Renal cortical epithelial cell (primary cell): ENCODE measurements around the gene RAPSN. TPM values are rescaled to one million over a fixed set of nuclear protein-coding genes. Genes with fewer than 3 reads are reported as not detected.

Experiments
- DNase-seq: peaks from one replicate; pipeline ENCODE4 v3.0.0-alpha.2; 2011; ENCODE audit warnings: low read depth
- total RNA-seq: library from RNA; depleted of rRNA; stranded (reverse); fragments of >200 nt; gene quantifications from 2 replicates; pipeline ENCODE4 v1.2.3, GENCODE V29; 2014

RAPSN gene
- total RNA-seq, 1 donor from 2014 or later, result 0.10 TPM

- DNase-seq, result no peak
Measured at GRCh38 chr11:47390422-47390760, 58.5 kb downstream of the RAPSN start.

GRCh38 chr11:47389577-47390421, 59.1 kb downstream of the RAPSN start:
- DNase-seq, result no peak

GRCh38 chr11:47388697-47389576, 60.0 kb downstream of the RAPSN start:
- no peak for DNase-seq

- no peak for DNase-seq
Measured at GRCh38 chr11:47387944-47388696, 60.8 kb downstream of the RAPSN start.

Other genes with a start within 250 kb of the RAPSN start
- 23.6 and 25.1 TPM in 2 replicates for gene DDB2, start 234.2 kb downstream of the RAPSN start, total RNA-seq
- 38.0 and 40.5 TPM in 2 replicates for gene ACP2, start 200.3 kb downstream of the RAPSN start, total RNA-seq
- 14.2 and 17.3 TPM in 2 replicates for gene NR1H3, start 191.1 kb downstream of the RAPSN start, total RNA-seq
- 7.1 and 23.8 TPM in 2 replicates for gene MADD, start 179.0 kb downstream of the RAPSN start, total RNA-seq
- gene MYBPC3, start 96.4 kb downstream of the RAPSN start, total RNA-seq, result not detected in 2 replicates
- not detected in 2 replicates for gene SPI1, start 70.6 kb downstream of the RAPSN start, total RNA-seq
- 51.9 and 140 TPM in 2 replicates for gene SLC39A13, start 40.5 kb downstream of the RAPSN start, total RNA-seq
- gene PSMC3, start 22.7 kb downstream of the RAPSN start, total RNA-seq, result 169 and 186 TPM in 2 replicates
- gene CELF1, start 104.0 kb upstream of the RAPSN start, total RNA-seq, result 76.8 and 137 TPM in 2 replicates
- 94.0 and 135 TPM in 2 replicates for gene PTPMT1, start 116.5 kb upstream of the RAPSN start, total RNA-seq
- gene KBTBD4, start 129.8 kb upstream of the RAPSN start, total RNA-seq, result 28.1 and 31.7 TPM in 2 replicates
- gene NDUFS3, start 129.9 kb upstream of the RAPSN start, total RNA-seq, result 61.1 and 64.7 TPM in 2 replicates
- not detected in 2 replicates for gene FAM180B, start 137.5 kb upstream of the RAPSN start, total RNA-seq
- gene C1QTNF4, start 145.3 kb upstream of the RAPSN start, total RNA-seq, result not detected in 2 replicates
- gene MTCH2, start 193.4 kb upstream of the RAPSN start, total RNA-seq, result 104 and 109 TPM in 2 replicates